Fibroblast of villous mesenchyme (primary cell): ENCODE measurements around the gene KCNQ1. TPM values are rescaled to one million over a fixed set of nuclear protein-coding genes. Genes with fewer than 3 reads are reported as not detected.

ENCODE experiments used
- DNase-seq: peaks from one replicate; pipeline ENCODE4 v3.0.0-alpha.2; 2010; ENCODE audit warnings: low read depth
- H3K4me3 ChIP-seq: 2 replicates; pipeline ENCODE4 v1.5.1; 2011; ENCODE audit warnings: low read depth, mild to moderate bottlenecking, low read length
- total RNA-seq: library from RNA; depleted of rRNA; stranded (reverse); fragments of >200 nt; gene quantifications from 2 replicates; pipeline ENCODE4 v1.2.3, GENCODE V29; 2012
- TF ChIP-seq, protein P1 (sequence below): IDR thresholded peaks from 2 replicates; pipeline ENCODE4 v1.5.1; 2012; ENCODE audit warnings: low read depth, mild to moderate bottlenecking, low read length; ENCODE audit not compliant: insufficient read depth

The KCNQ1 gene
- total RNA-seq, 1 donor, result not detected

GRCh38 chr11:2726964-2727363 is 282.2 kb downstream of the KCNQ1 start:
- no peak overlapping the region for H3K4me3 ChIP-seq
- DNase-seq, result peak; percentile 10
- TF ChIP-seq, protein P1, sequence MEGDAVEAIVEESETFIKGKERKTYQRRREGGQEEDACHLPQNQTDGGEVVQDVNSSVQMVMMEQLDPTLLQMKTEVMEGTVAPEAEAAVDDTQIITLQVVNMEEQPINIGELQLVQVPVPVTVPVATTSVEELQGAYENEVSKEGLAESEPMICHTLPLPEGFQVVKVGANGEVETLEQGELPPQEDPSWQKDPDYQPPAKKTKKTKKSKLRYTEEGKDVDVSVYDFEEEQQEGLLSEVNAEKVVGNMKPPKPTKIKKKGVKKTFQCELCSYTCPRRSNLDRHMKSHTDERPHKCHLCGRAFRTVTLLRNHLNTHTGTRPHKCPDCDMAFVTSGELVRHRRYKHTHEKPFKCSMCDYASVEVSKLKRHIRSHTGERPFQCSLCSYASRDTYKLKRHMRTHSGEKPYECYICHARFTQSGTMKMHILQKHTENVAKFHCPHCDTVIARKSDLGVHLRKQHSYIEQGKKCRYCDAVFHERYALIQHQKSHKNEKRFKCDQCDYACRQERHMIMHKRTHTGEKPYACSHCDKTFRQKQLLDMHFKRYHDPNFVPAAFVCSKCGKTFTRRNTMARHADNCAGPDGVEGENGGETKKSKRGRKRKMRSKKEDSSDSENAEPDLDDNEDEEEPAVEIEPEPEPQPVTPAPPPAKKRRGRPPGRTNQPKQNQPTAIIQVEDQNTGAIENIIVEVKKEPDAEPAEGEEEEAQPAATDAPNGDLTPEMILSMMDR, result no peak

GRCh38 chr11:2728128-2728662 is 283.4 kb downstream of the KCNQ1 start:
- no peak overlapping the region for H3K4me3 ChIP-seq
- TF ChIP-seq, protein P1, result no peak
- DNase-seq, result no peak

- no peak for DNase-seq
- TF ChIP-seq, protein P1, result no peak
- no peak overlapping the region for H3K4me3 ChIP-seq
Observed at GRCh38 chr11:2728663-2729332, 284.0 kb downstream of the KCNQ1 start.

- TF ChIP-seq, protein P1, result no peak
- no peak overlapping the region for H3K4me3 ChIP-seq
- no peak for DNase-seq
Observed at GRCh38 chr11:2729841-2730240, 285.0 kb downstream of the KCNQ1 start.

- no peak overlapping the region for H3K4me3 ChIP-seq
- TF ChIP-seq, protein P1, result no peak
- DNase-seq, result no peak
Observed at GRCh38 chr11:2730272-2731129, 285.7 kb downstream of the KCNQ1 start.

- TF ChIP-seq, protein P1, result no peak
- no peak overlapping the region for H3K4me3 ChIP-seq
- no peak for DNase-seq
Observed at GRCh38 chr11:2731130-2732125, 286.6 kb downstream of the KCNQ1 start.
